Measurements from ENCODE around the gene CMIP.

DNA sequence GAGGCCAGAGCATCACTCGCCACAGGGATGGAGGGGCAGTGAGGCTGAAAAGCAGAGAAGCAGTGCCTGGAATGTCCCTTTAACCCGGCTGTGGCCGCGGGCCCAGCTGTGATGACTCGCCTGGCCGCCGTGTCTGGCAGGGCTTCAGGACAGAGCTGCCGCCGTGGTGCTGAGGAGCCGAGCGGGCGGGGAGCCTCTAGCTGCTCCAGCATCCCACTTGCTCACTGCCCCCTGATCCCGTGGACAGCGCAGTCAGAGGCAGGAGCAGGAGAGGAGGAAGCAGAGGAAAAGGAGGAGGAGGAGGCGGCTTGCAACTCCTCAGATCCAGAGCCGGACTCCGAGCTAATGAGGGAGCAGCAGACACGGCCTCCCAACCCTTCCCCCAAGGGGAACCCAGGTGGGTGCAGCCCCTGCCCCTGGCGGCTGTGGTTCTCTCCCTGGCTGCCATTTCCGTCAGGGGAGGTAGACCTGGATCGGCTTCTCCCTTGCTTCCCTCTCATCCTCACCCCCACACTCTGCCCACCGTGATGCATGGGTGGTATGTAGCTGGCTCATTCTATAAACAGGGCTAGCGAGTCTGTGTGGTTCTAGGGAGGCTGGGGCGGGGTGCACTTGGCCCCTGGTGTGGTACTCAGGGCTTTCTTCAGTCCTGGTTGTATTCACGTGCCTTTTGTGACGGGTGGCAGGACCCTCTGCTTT is 165.7 kb downstream of the CMIP start:
- no peak for TF ChIP-seq POLR2A (IDR thresholded peaks at IDR 0.05)
- TF ChIP-seq, protein P1, sequence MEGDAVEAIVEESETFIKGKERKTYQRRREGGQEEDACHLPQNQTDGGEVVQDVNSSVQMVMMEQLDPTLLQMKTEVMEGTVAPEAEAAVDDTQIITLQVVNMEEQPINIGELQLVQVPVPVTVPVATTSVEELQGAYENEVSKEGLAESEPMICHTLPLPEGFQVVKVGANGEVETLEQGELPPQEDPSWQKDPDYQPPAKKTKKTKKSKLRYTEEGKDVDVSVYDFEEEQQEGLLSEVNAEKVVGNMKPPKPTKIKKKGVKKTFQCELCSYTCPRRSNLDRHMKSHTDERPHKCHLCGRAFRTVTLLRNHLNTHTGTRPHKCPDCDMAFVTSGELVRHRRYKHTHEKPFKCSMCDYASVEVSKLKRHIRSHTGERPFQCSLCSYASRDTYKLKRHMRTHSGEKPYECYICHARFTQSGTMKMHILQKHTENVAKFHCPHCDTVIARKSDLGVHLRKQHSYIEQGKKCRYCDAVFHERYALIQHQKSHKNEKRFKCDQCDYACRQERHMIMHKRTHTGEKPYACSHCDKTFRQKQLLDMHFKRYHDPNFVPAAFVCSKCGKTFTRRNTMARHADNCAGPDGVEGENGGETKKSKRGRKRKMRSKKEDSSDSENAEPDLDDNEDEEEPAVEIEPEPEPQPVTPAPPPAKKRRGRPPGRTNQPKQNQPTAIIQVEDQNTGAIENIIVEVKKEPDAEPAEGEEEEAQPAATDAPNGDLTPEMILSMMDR (IDR thresholded peaks at IDR 0.05): no peak

Data from right lobe of liver (tissue), 4 donors.